Ramos (cell line): Measurements from ENCODE around the gene GALNT13.

Experiments
- in situ Hi-C: fragments of 300-500 bp; cut with MboI; formaldehyde crosslinking; loops from one replicate; pipeline ENCODE4 v1.14.3; 2022; ENCODE audit warnings: low sequenced_read_pairs; ENCODE audit not compliant: unreplicated experiment

Gene GALNT13

GRCh38 chr2:154092571-154092970, 220.8 kb downstream of the GALNT13 start:
- in situ Hi-C loops: no loop called here

GRCh38 chr2:154093856-154094255, 222.1 kb downstream of the GALNT13 start:
- in situ Hi-C loops: no loop called here

GRCh38 chr2:154097833-154098398, 226.2 kb downstream of the GALNT13 start:
- in situ Hi-C loops: no loop called here

GRCh38 chr2:154120706-154121105, 249.0 kb downstream of the GALNT13 start:
- in situ Hi-C loops: no loop called here

- in situ Hi-C loops: no loop called here
Measured at GRCh38 chr2:154125891-154126290, 254.2 kb downstream of the GALNT13 start.

- in situ Hi-C loops: no loop called here
Measured at GRCh38 chr2:154130821-154131220, 259.1 kb downstream of the GALNT13 start.

GRCh38 chr2:154132827-154133226, 261.1 kb downstream of the GALNT13 start:
- in situ Hi-C loops: no loop called here

- in situ Hi-C loops: no loop called here
Measured at GRCh38 chr2:154133823-154134222, 262.1 kb downstream of the GALNT13 start.

GRCh38 chr2:154140249-154141025, 268.7 kb downstream of the GALNT13 start:
- in situ Hi-C loops: no loop called here

GRCh38 chr2:154142480-154142879, 270.8 kb downstream of the GALNT13 start:
- in situ Hi-C loops: no loop called here

GRCh38 chr2:154143105-154143504, 271.4 kb downstream of the GALNT13 start:
- in situ Hi-C loops: no loop called here

GRCh38 chr2:154158101-154158500, 286.4 kb downstream of the GALNT13 start:
- in situ Hi-C loops: no loop called here

- in situ Hi-C loops: no loop called here
Measured at GRCh38 chr2:154161286-154161685, 289.6 kb downstream of the GALNT13 start.

- in situ Hi-C loops: no loop called here
Measured at GRCh38 chr2:154170400-154170799, 298.7 kb downstream of the GALNT13 start.

GRCh38 chr2:154173164-154173563, 301.4 kb downstream of the GALNT13 start:
- in situ Hi-C loops: no loop called here

- in situ Hi-C loops: no loop called here
Measured at GRCh38 chr2:154173919-154174318, 302.2 kb downstream of the GALNT13 start.

GRCh38 chr2:154182008-154182407, 310.3 kb downstream of the GALNT13 start:
- in situ Hi-C loops: no loop called here

- in situ Hi-C loops: no loop called here
Measured at GRCh38 chr2:154187948-154188347, 316.2 kb downstream of the GALNT13 start.

- in situ Hi-C loops: no loop called here
Measured at GRCh38 chr2:154189953-154190352, 318.2 kb downstream of the GALNT13 start.

GRCh38 chr2:154193246-154193645, 321.5 kb downstream of the GALNT13 start:
- in situ Hi-C loops: no loop called here

- in situ Hi-C loops: no loop called here
Measured at GRCh38 chr2:154194909-154195643, 323.4 kb downstream of the GALNT13 start.
